Calu3 (cell line): ENCODE results near the gene CRX. TPM values are rescaled to one million over a fixed set of nuclear protein-coding genes. Genes with fewer than 3 reads are reported as not detected.
A peak's percentile ranks its signal among the peaks of the same experiment; 100 is the strongest.

Experiments used
- BruUV-seq: library from RNA; stranded (reverse); fragments of 400-500 nt; replicated peaks from 2 replicates; lab custom pipeline; 2021; lab: Mats Ljungman, UMichigan
- CTCF ChIA-PET: fragments of 300-600 bp; sonication (Branson Sonifier 250); formaldehyde crosslinking; loops from one replicate; lab custom pipeline; 2022; ENCODE audit warnings: antibody characterized with exemption; lab: Charles Lee
- DNase-seq: peaks from one replicate; pipeline ENCODE4 v3.0.0; 2022
- H3K27ac Mint-ChIP-seq: one replicate; pipeline ENCODE4 v1.8.0; 2022; ENCODE audit warnings: mixed read lengths; ENCODE audit not compliant: unreplicated experiment
- H3K27me3 Mint-ChIP-seq: one replicate; pipeline ENCODE4 v1.8.0; 2022; ENCODE audit warnings: mixed read lengths; ENCODE audit not compliant: unreplicated experiment
- H3K36me3 Mint-ChIP-seq: one replicate; pipeline ENCODE4 v1.8.0; 2022; ENCODE audit warnings: mild to moderate bottlenecking, moderate library complexity, mixed read lengths; ENCODE audit not compliant: insufficient read depth, unreplicated experiment
- H3K4me1 Mint-ChIP-seq: one replicate; pipeline ENCODE4 v1.8.0; 2022; ENCODE audit warnings: mild to moderate bottlenecking, low read depth, mixed read lengths; ENCODE audit not compliant: unreplicated experiment
- H3K4me3 Mint-ChIP-seq: one replicate; pipeline ENCODE4 v1.8.0; 2022; ENCODE audit warnings: mild to moderate bottlenecking, low read depth, moderate library complexity, mixed read lengths; ENCODE audit not compliant: unreplicated experiment
- H3K9me3 Mint-ChIP-seq: one replicate; pipeline ENCODE4 v1.8.0; 2022; ENCODE audit warnings: low read depth, mixed read lengths; ENCODE audit not compliant: unreplicated experiment
- CTCF ChIP-seq: fragments of 200-600 bp; IDR thresholded peaks from one replicate; pipeline ENCODE4 v1.8.0; 2022; ENCODE audit warnings: antibody characterized with exemption; ENCODE audit not compliant: unreplicated experiment
- intact Hi-C: fragments of 100-400 bp; cut with micrococcal nuclease; formaldehyde crosslinking; loops from one replicate; pipeline ENCODE4 v1.10.0; 2022; ENCODE audit not compliant: unreplicated experiment
- total RNA-seq: library from RNA; stranded (reverse); gene quantifications from 2 replicates; pipeline ENCODE4 v1.2.3, GENCODE V29; 2022

The CRX gene
- total RNA-seq, 1 experiment from 2014 or later: not detected

- no peak overlapping the region for H3K27ac Mint-ChIP-seq
- no peak for TF ChIP-seq CTCF
- H3K9me3 Mint-ChIP-seq: no peaks in the 10 kb centered on the region
- intact Hi-C loops: no loop called here
- no peak for DNase-seq
- H3K36me3 Mint-ChIP-seq: no peaks in the 10 kb centered on the region
- BruUV-seq: no TSS peak
- CTCF ChIA-PET: no interaction called here
- H3K4me3 Mint-ChIP-seq: no peak overlapping the region
- H3K27me3 Mint-ChIP-seq: peaks cover 58% of the 10 kb centered on the region
- no peaks in the 10 kb centered on the region for H3K4me1 Mint-ChIP-seq
These were observed 21.2 kb downstream of the CRX start for GRCh38 chr19:47842941-47843340.

GRCh38 chr19:47848425-47848822 lies 26.7 kb downstream of the CRX start:
- Mint-ChIP-seq H3K27ac (no peak overlapping the region), H3K4me1 (peaks cover 10% of the 10 kb centered on the region), H3K4me3 (no peak overlapping the region), H3K36me3 (no peaks in the 10 kb centered on the region), H3K27me3 (peaks cover 81% of the 10 kb centered on the region), H3K9me3 (no peaks in the 10 kb centered on the region)
- no peak for DNase-seq
- no TSS peak for BruUV-seq
- CTCF ChIA-PET: no interaction called here
- TF ChIP-seq CTCF: no peak
- intact Hi-C loops: no loop called here

- Mint-ChIP-seq H3K27me3 (peaks cover 81% of the 10 kb centered on the region), H3K4me3 (peak overlapping the region; percentile 21), H3K4me1 (peaks cover 10% of the 10 kb centered on the region), H3K9me3 (no peaks in the 10 kb centered on the region), H3K36me3 (no peaks in the 10 kb centered on the region), H3K27ac (no peak overlapping the region)
- DNase-seq: peak; percentile 64
- BruUV-seq: no TSS peak
- TF ChIP-seq CTCF: peak; percentile 81
- intact Hi-C loops: no loop called here
- CTCF ChIA-PET: interaction anchor here (1.0 kb wide), 1 partner anchor 9 kb away, joined by 3 read pairs; no protein-coding TSS in a partner anchor
These were observed 27.2 kb downstream of the CRX start for GRCh38 chr19:47848823-47849473.

GRCh38 chr19:47853003-47853402 lies 31.3 kb downstream of the CRX start:
- no peaks in the 10 kb centered on the region for H3K36me3 Mint-ChIP-seq
- no peak overlapping the region for H3K4me3 Mint-ChIP-seq
- CTCF ChIA-PET: interaction anchor here (0.7 kb wide), 2 partner anchors 9 to 283 kb away, joined by 3 to 5 read pairs; no protein-coding TSS in a partner anchor
- no peak overlapping the region for H3K27ac Mint-ChIP-seq
- H3K27me3 Mint-ChIP-seq: peaks cover 79% of the 10 kb centered on the region
- intact Hi-C loops: no loop called here
- no TSS peak for BruUV-seq
- H3K9me3 Mint-ChIP-seq: no peaks in the 10 kb centered on the region
- TF ChIP-seq CTCF: no peak
- peaks cover 10% of the 10 kb centered on the region for H3K4me1 Mint-ChIP-seq
- DNase-seq: no peak
